Natural killer cell (primary cell): ENCODE results near the gene DNAH2. TPM values are rescaled to one million over a fixed set of nuclear protein-coding genes. Genes with fewer than 3 reads are reported as not detected.

Experiments
- ATAC-seq, 3 donors: fragments of 150-1000 bp in 2 of 3; fragments of 200-7000 bp in 1 of 3; cut with Tn5 transposase; 1 replicate in 1 of 3; 2 replicates in 2 of 3; pipeline ENCODE4 v1.10.0; 2021; ENCODE audit warnings: mild to moderate bottlenecking in 2 of 3, moderate library complexity in 2 of 3
- DNase-seq, 2 donors: peaks; one replicate each; pipeline versions ENCODE4 v3.0.0 to v3.0.0-alpha.2; 2013 to 2021; ENCODE audit warnings: mixed read lengths in 1 of 2
- H3K27ac ChIP-seq: one replicate; pipeline ENCODE4 v1.5.1; 2013; ENCODE audit warnings: mild to moderate bottlenecking, low read length
- H3K27me3 ChIP-seq: one replicate; pipeline ENCODE4 v1.6.1; 2013; ENCODE audit warnings: low read length; ENCODE audit not compliant: control insufficient read depth, insufficient read depth
- H3K36me3 ChIP-seq: one replicate; pipeline ENCODE4 v1.6.1; 2013; ENCODE audit warnings: low read length; ENCODE audit not compliant: control insufficient read depth, insufficient read depth
- H3K4me1 ChIP-seq: one replicate; pipeline ENCODE4 v1.6.1; 2013; ENCODE audit warnings: low read length; ENCODE audit not compliant: control insufficient read depth, insufficient read depth
- H3K4me3 ChIP-seq: one replicate; pipeline ENCODE4 v1.5.1; 2013; ENCODE audit warnings: low read length
- H3K9me3 ChIP-seq: one replicate; pipeline ENCODE4 v1.6.1; 2013; ENCODE audit warnings: low read length; ENCODE audit not compliant: control insufficient read depth, insufficient read depth
- H3K27ac Mint-ChIP-seq, 2 donors: one replicate each; pipeline ENCODE4 v1.8.0; 2022; ENCODE audit warnings: mild to moderate bottlenecking in 2 of 2, mixed read lengths in 2 of 2, moderate library complexity in 1 of 2
- H3K27me3 Mint-ChIP-seq, 2 donors: one replicate each; pipeline ENCODE4 v1.8.0; 2022; ENCODE audit warnings: low read depth in 2 of 2, mixed read lengths in 2 of 2
- H3K36me3 Mint-ChIP-seq: one replicate; pipeline ENCODE4 v1.8.0; 2022; ENCODE audit warnings: mixed read lengths
- H3K4me1 Mint-ChIP-seq, 2 donors: one replicate each; pipeline ENCODE4 v1.8.0; 2022; ENCODE audit warnings: mixed read lengths in 2 of 2
- H3K4me3 Mint-ChIP-seq: one replicate; pipeline ENCODE4 v1.8.0; 2022; ENCODE audit warnings: mild to moderate bottlenecking, moderate library complexity, mixed read lengths
- H3K9me3 Mint-ChIP-seq, 2 donors: one replicate each; pipeline ENCODE4 v1.8.0; 2022; ENCODE audit warnings: mixed read lengths in 2 of 2
- CTCF ChIP-seq: fragments of 200-600 bp; IDR thresholded peaks from one replicate; pipeline ENCODE4 v1.8.0; 2022; ENCODE audit warnings: antibody characterized with exemption
- WGBS: methylation state at CpG from one replicate; pipeline ENCODE4 v1.1.7; 2013; ENCODE audit warnings: missing lambda C conversion rate; ENCODE audit not compliant: insufficient coverage; 5-methylcytosine and 5-hydroxymethylcytosine counted together
- intact Hi-C: fragments of 100-400 bp; cut with micrococcal nuclease; formaldehyde crosslinking; loops from one replicate; pipeline ENCODE4 v1.14.2; 2022
- total RNA-seq, 4 donors: library from RNA; stranded (reverse); fragments of 120-200 nt in 1 of 4; gene quantifications; one replicate each; pipeline versions ENCODE4 v1.2.3 to v1.2.4, GENCODE V29; 2013 to 2022

Gene DNAH2
- total RNA-seq, 3 donors from 2014 or later (not counting 1 experiment from before 2014, with no cell fraction given), result 0.05 to 0.07 TPM; not detected in 1

DNA sequence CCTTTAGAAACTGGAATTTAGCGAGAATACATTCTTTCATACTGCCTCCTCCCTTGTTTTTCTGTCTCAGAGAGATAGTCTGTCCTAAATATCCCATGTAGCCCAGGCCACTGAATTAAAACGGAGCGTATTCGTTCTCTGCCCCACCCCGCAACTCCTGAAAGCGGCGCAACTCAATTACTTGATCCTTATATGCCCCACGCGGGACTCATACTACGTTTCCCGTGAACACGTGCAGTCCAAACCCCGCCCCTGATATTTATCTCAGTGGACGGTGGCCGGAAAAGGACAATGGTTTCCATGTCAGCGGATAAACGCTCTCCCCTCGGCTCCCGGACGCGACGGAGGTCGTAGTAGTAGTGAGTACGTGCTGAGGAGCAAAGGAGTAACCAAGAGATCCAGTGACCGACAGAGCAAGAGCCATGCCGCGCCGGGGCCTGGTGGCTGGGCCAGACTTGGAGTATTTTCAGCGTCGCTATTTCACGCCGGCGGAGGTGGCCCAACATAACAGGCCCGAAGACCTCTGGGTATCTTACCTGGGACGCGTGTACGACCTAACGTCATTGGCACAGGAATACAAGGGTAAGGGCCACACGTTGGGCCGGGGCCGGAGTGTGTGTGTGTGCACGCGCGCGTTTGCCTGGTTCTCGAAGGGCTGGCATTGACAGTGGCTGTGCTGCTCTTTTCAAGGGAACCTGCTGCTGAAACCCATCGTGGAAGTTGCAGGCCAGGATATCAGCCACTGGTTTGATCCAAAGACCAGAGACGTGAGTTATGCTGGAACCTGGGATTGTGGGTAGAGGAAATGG, 140.4 kb downstream of the DNAH2 start, which contains the start of gene CYB5D1:
CYB5D1 (plus strand) TSS at position 291 of the 809 bp plus-strand sequence; CDS start at position 423, 132 bp downstream.
- Histone ChIP-seq H3K27me3 (no peaks in the 10 kb centered on the region), H3K27ac (peak within 1 kb of the TSS; percentile 92), H3K4me1 (peaks cover 27% of the 10 kb centered on the region), H3K4me3 (peak within 1 kb of the TSS; percentile 86), H3K9me3 (no peaks in the 10 kb centered on the region), H3K36me3 (peaks cover 2% of the 10 kb centered on the region)
- Mint-ChIP-seq H3K4me3 (no peak within 1 kb of the TSS), H3K4me1 (peaks cover 5 to 9% of the 10 kb centered on the region in 2 donors), H3K27ac (no peak within 1 kb of the TSS), H3K27me3 (no peaks in the 10 kb centered on the region), H3K9me3 (no peaks in the 10 kb centered on the region), H3K36me3 (no peaks in the 10 kb centered on the region)
- TF ChIP-seq CTCF, result no peak
- DNase-seq, result peak; percentile 85 to 95
- intact Hi-C loops, result loop anchor here (1.0 to 10.0 kb wide), 5 partner anchors 16 to 171 kb away; partner anchors contain the start of genes KDM6B, TP53 and WRAP53
- WGBS, result 11% methylated on average over 48 of the region's 48 CpGs
- peak; percentile 52 to 74 (median 53) for ATAC-seq

DNA sequence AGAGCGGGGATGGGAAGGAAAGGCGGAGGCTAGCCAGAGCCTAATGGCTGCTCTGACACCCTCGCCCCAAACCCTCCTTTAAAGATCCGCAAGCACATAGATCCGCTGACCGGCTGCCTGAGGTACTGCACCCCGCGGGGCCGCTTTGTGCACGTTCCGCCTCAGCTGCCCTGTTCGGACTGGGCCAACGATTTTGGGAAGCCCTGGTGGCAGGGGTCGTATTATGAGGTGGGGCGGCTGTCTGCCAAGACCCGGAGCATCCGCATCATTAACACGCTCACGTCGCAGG, 140.9 kb downstream of the DNAH2 start:
- DNase-seq (peak; percentile 20 to 59), ATAC-seq (no peak)
- no peaks in the 10 kb centered on the region for H3K9me3 Mint-ChIP-seq
- WGBS, result 77% methylated on average over 20 of the region's 20 CpGs
- H3K36me3 Mint-ChIP-seq, result no peaks in the 10 kb centered on the region
- no peak for TF ChIP-seq CTCF
- Histone ChIP-seq H3K36me3 (peaks cover 2% of the 10 kb centered on the region), H3K4me3 (peak overlapping the region; percentile 86), H3K9me3 (no peaks in the 10 kb centered on the region), H3K27ac (peak overlapping the region; percentile 92), H3K27me3 (no peaks in the 10 kb centered on the region), H3K4me1 (peaks cover 27% of the 10 kb centered on the region)
- H3K27ac Mint-ChIP-seq, result no peak overlapping the region
- intact Hi-C loops, result loop anchor here (5.0 to 10.0 kb wide), 2 partner anchors 114 to 171 kb away; partner anchors contain the start of genes TP53 and WRAP53
- peaks cover 6 to 9% of the 10 kb centered on the region in 2 donors for H3K4me1 Mint-ChIP-seq
- H3K4me3 Mint-ChIP-seq, result no peak overlapping the region
- H3K27me3 Mint-ChIP-seq, result no peaks in the 10 kb centered on the region

DNA sequence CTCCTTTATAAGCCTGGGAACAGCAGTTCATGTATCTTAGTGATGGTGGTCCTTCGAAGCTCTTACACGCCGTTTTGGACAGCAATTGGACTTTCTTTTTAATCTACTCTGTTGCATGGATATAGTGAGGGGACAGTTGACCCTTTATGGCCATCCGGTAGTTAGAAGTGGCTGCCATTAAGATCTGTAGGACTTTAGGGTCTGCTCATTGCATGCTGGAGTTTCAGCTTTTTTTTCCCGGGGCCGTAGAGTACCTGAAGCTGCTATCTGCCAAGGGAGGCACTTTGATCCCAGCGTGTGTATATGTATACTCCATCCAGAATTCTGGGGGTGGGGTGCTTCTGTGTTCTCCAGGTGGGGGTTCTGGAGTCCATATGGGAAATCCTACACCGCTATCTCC, 141.5 kb downstream of the DNAH2 start:
- H3K27ac Mint-ChIP-seq, result no peak overlapping the region
- DNase-seq, result no peak
- intact Hi-C loops, result loop anchor here (5.0 to 10.0 kb wide), 2 partner anchors 114 to 172 kb away; partner anchors contain the start of genes TP53 and WRAP53
- WGBS, result 94% methylated on average over 5 of the region's 8 CpGs
- no peaks in the 10 kb centered on the region for H3K9me3 ChIP-seq
- peaks cover 27% of the 10 kb centered on the region for H3K4me1 ChIP-seq
- H3K36me3 Mint-ChIP-seq, result no peaks in the 10 kb centered on the region
- H3K4me3 Mint-ChIP-seq, result no peak overlapping the region
- H3K4me3 ChIP-seq, result no peak overlapping the region
- peaks cover 2% of the 10 kb centered on the region for H3K36me3 ChIP-seq
- H3K27ac ChIP-seq, result no peak overlapping the region
- peaks cover 6 to 9% of the 10 kb centered on the region in 2 donors for H3K4me1 Mint-ChIP-seq
- H3K27me3 Mint-ChIP-seq, result no peaks in the 10 kb centered on the region
- no peak for TF ChIP-seq CTCF
- H3K9me3 Mint-ChIP-seq, result no peaks in the 10 kb centered on the region
- no peak for ATAC-seq
- no peaks in the 10 kb centered on the region for H3K27me3 ChIP-seq
